Liver (tissue), 9 donors: ENCODE results near the gene ANXA7. TPM values are rescaled to one million over a fixed set of nuclear protein-coding genes. Genes with fewer than 3 reads are reported as not detected.

Experiments used
- DNase-seq: peaks from one replicate; pipeline ENCODE4 v3.0.0-alpha.2; 2017; ENCODE audit warnings: low spot score
- H3K27ac ChIP-seq, 2 donors: one replicate each; pipeline ENCODE4 v1.7.0; 2013; ENCODE audit warnings: inconsistent platforms in 2 of 2, low read length in 2 of 2, control low read depth in 1 of 2, low read depth in 1 of 2, mild to moderate bottlenecking in 1 of 2
- H3K27me3 ChIP-seq, 4 donors: one replicate each; pipeline versions ENCODE4 v1.6.1 to v1.7.0; 2013; ENCODE audit warnings: low read length in 3 of 4, inconsistent platforms in 1 of 4, mild to moderate bottlenecking in 1 of 4, moderate library complexity in 1 of 4; ENCODE audit not compliant: control insufficient read depth in 4 of 4, insufficient read depth in 4 of 4
- H3K36me3 ChIP-seq, 4 donors: one replicate each; pipeline versions ENCODE4 v1.6.1 to v1.7.0; 2013; ENCODE audit warnings: low read length in 3 of 4, mild to moderate bottlenecking in 3 of 4, low read depth in 1 of 4, moderate library complexity in 1 of 4; ENCODE audit not compliant: control insufficient read depth in 4 of 4, insufficient read depth in 3 of 4
- H3K4me1 ChIP-seq, 4 donors: one replicate each; pipeline versions ENCODE4 v1.6.1 to v1.7.0; 2013; ENCODE audit warnings: low read length in 3 of 4, mild to moderate bottlenecking in 3 of 4, moderate library complexity in 1 of 4; ENCODE audit not compliant: control insufficient read depth in 4 of 4, insufficient read depth in 4 of 4
- H3K4me3 ChIP-seq, 3 donors: one replicate each; pipeline versions ENCODE4 v1.6.1 to v1.7.0; 2013; ENCODE audit warnings: low read length in 3 of 3, control low read depth in 1 of 3, low read depth in 1 of 3, mild to moderate bottlenecking in 1 of 3
- H3K9ac ChIP-seq, 2 donors: one replicate each; pipeline ENCODE4 v1.7.0; 2013; ENCODE audit warnings: low read length in 2 of 2, mild to moderate bottlenecking in 2 of 2, moderate library complexity in 2 of 2, control low read depth in 1 of 2, low read depth in 1 of 2
- H3K9me3 ChIP-seq, 4 donors: one replicate each; pipeline versions ENCODE4 v1.6.1 to v1.7.0; 2013; ENCODE audit warnings: low read length in 3 of 4; ENCODE audit not compliant: control insufficient read depth in 4 of 4
- ATF3 ChIP-seq: IDR thresholded peaks from 2 replicates; pipeline ENCODE4 v1.6.1; 2016; ENCODE audit warnings: antibody characterized with exemption
- CTCF ChIP-seq: fragments of 150-350 bp; IDR thresholded peaks from 2 replicates; pipeline ENCODE4 v1.5.1; 2017; ENCODE audit warnings: improper control_type of control experiment, low read depth, low read length; ENCODE audit not compliant: missing input control
- EGR1 ChIP-seq, 2 donors: IDR thresholded peaks; 2 replicates each; pipeline ENCODE4 v1.6.1; 2016 to 2018; ENCODE audit warnings: antibody characterized with exemption in 2 of 2, low read depth in 2 of 2
- FOXA1 ChIP-seq: IDR thresholded peaks from 2 replicates; pipeline ENCODE4 v1.6.1; 2016; ENCODE audit warnings: antibody characterized with exemption
- HNF4A ChIP-seq, 2 donors: conservative IDR thresholded peaks; 2 replicates each; pipeline ENCODE4 v1.6.1; 2016; ENCODE audit warnings: antibody characterized with exemption in 2 of 2, mild to moderate bottlenecking in 2 of 2
- HNF4G ChIP-seq: IDR thresholded peaks from 2 replicates; pipeline ENCODE4 v1.6.1; 2016; ENCODE audit warnings: antibody characterized with exemption
- JUND ChIP-seq, 2 donors: IDR thresholded peaks; 2 replicates each; pipeline ENCODE4 v1.6.1; 2016; ENCODE audit warnings: antibody characterized with exemption in 2 of 2
- MAX ChIP-seq: IDR thresholded peaks from 2 replicates; pipeline ENCODE4 v1.6.1; 2016; ENCODE audit warnings: antibody characterized with exemption
- NR2F2 ChIP-seq: IDR thresholded peaks from 2 replicates; pipeline ENCODE4 v1.6.1; 2016; ENCODE audit warnings: antibody characterized with exemption
- RAD21 ChIP-seq, 2 donors: IDR thresholded peaks; 2 replicates each; pipeline ENCODE4 v1.6.1; 2016; ENCODE audit warnings: antibody characterized with exemption in 2 of 2, mild to moderate bottlenecking in 2 of 2
- REST ChIP-seq: IDR thresholded peaks from 2 replicates; pipeline ENCODE4 v1.6.1; 2016; ENCODE audit warnings: antibody characterized with exemption, mild to moderate bottlenecking
- RXRA ChIP-seq, 2 donors: IDR thresholded peaks; 2 replicates each; pipeline ENCODE4 v1.6.1; 2017 to 2018; ENCODE audit warnings: antibody characterized with exemption in 2 of 2, mild to moderate bottlenecking in 1 of 2
- SP1 ChIP-seq: IDR thresholded peaks from 2 replicates; pipeline ENCODE4 v1.6.1; 2018; ENCODE audit warnings: antibody characterized with exemption, mild to moderate bottlenecking
- YY1 ChIP-seq: IDR thresholded peaks from 2 replicates; pipeline ENCODE4 v1.6.1; 2016; ENCODE audit warnings: antibody characterized with exemption, mild to moderate bottlenecking
- ZBTB33 ChIP-seq: IDR thresholded peaks from 2 replicates; pipeline ENCODE4 v1.6.1; 2016; ENCODE audit warnings: antibody characterized with exemption
- WGBS: extraction: QIAGEN DNeasy Blood & Tissue Kit; methylation state at CpG from one replicate; pipeline ENCODE4 v1.1.7; 2013; 5-methylcytosine and 5-hydroxymethylcytosine counted together
- polyA plus RNA-seq, 2 donors: library from polyadenylated mRNA; stranded (reverse) in 1 of 2; unstranded in 1 of 2; fragments of 200-250 nt in 1 of 2; fragments of >200 nt in 1 of 2; fragmentation: Nextera tagmentation in 1 of 2; extraction: Ambion mirVana in 1 of 2; gene quantifications; one replicate each; pipeline versions ENCODE4 v1.2.1 to v1.2.3, GENCODE V29; 2013 to 2015
- total RNA-seq, 2 donors: library from RNA; depleted of rRNA; stranded (reverse); fragments of >200 nt; gene quantifications; one replicate each; pipeline ENCODE4 v1.2.3, GENCODE V29; 2014
- donor health status: healthy.
- donor health status: healthy.
- donor health status: healthy.
- donor health status: healthy.
- donor health status: healthy.

The ANXA7 gene
- total and polyA plus RNA-seq, 4 donors = 71.6 to 93.4 (median 90.0) TPM

- Histone ChIP-seq H3K4me1 (peaks cover 0 to 6% (median 2%) of the 10 kb centered on the region in 4 donors), H3K27ac (no peak overlapping the region), H3K4me3 (no peak overlapping the region), H3K27me3 (no peaks in the 10 kb centered on the region), H3K9me3 (no peaks in the 10 kb centered on the region), H3K36me3 (peaks cover 0 to 3% (median under 1%) of the 10 kb centered on the region in 4 donors), H3K9ac (no peak overlapping the region)
- WGBS = 88% methylated on average over 5 of the region's 5 CpGs
- TF ChIP-seq ATF3 = no peak
- TF ChIP-seq JUND (IDR thresholded peaks at IDR 0.05) = no peak
- no peak for TF ChIP-seq SP1
- no peak for DNase-seq
Observed at GRCh38 chr10:73406846-73407245, 7.0 kb downstream of the ANXA7 start.

- H3K4me3 ChIP-seq = no peak overlapping the region
- peaks cover 0 to 3% (median under 1%) of the 10 kb centered on the region in 4 donors for H3K36me3 ChIP-seq
- WGBS = 95% methylated on average over 3 of the region's 3 CpGs
- DNase-seq = no peak
- no peak overlapping the region for H3K9ac ChIP-seq
- H3K4me1 ChIP-seq = peaks cover 0 to 4% (median 2%) of the 10 kb centered on the region in 4 donors
- H3K27me3 ChIP-seq = no peaks in the 10 kb centered on the region
- H3K27ac ChIP-seq = no peak overlapping the region
- no peaks in the 10 kb centered on the region for H3K9me3 ChIP-seq
- no peak for TF ChIP-seq RXRA (IDR thresholded peaks at IDR 0.05)
- TF ChIP-seq REST = no peak
- TF ChIP-seq SP1 = no peak
- no peak for TF ChIP-seq NR2F2
- TF ChIP-seq EGR1 (IDR thresholded peaks at IDR 0.05; ENCODE audit: low read depth in 2 of 2) = no peak
- TF ChIP-seq JUND (IDR thresholded peaks at IDR 0.05) = no peak
Observed at GRCh38 chr10:73405556-73405955, 8.3 kb downstream of the ANXA7 start.

- DNase-seq = no peak
- no peak overlapping the region for H3K27ac ChIP-seq
- no peak overlapping the region for H3K9ac ChIP-seq
- H3K4me1 ChIP-seq = peaks cover 0 to 3% (median under 1%) of the 10 kb centered on the region in 4 donors
- H3K9me3 ChIP-seq = no peaks in the 10 kb centered on the region
- WGBS = 96% methylated on average over 9 of the region's 9 CpGs
- H3K36me3 ChIP-seq = peaks cover 0 to 3% (median under 1%) of the 10 kb centered on the region in 4 donors
- H3K4me3 ChIP-seq = no peak overlapping the region
- no peaks in the 10 kb centered on the region for H3K27me3 ChIP-seq
- TF ChIP-seq FOXA1 = no peak
- TF ChIP-seq NR2F2 = no peak
- TF ChIP-seq EGR1 (IDR thresholded peaks at IDR 0.05; ENCODE audit: low read depth in 2 of 2) = no peak
- no peak for TF ChIP-seq HNF4A (conservative IDR thresholded peaks at IDR 0.05)
- TF ChIP-seq SP1 = no peak
- no peak for TF ChIP-seq REST
- TF ChIP-seq ATF3 = no peak
- no peak for TF ChIP-seq MAX
- no peak for TF ChIP-seq HNF4G
- no peak for TF ChIP-seq YY1
- TF ChIP-seq RAD21 (IDR thresholded peaks at IDR 0.05) = no peak
- no peak for TF ChIP-seq ZBTB33
- no peak for TF ChIP-seq CTCF
Observed at GRCh38 chr10:73404690-73405089, 9.2 kb downstream of the ANXA7 start.
